AG09309 (cell line): ENCODE data around the gene TERB2.
"Not testable (repeated sequence)": the region's sequence is repeated elsewhere in the genome, so short reads cannot be mapped to it uniquely, and the experiment has no call there.

ENCODE experiments used
- DNase-seq: peaks from one replicate; pipeline ENCODE4 v3.0.0-alpha.2; 2010; ENCODE audit warnings: low read depth
- H3K4me3 ChIP-seq: 2 replicates; pipeline ENCODE4 v1.5.1; 2011; ENCODE audit warnings: mild to moderate bottlenecking, low read depth, low read length, moderate library complexity; ENCODE audit not compliant: control insufficient read depth
- TF ChIP-seq, protein P1 (sequence below): IDR thresholded peaks from 2 replicates; pipeline ENCODE4 v1.5.1; 2011; ENCODE audit warnings: mild to moderate bottlenecking, low read depth, low read length, inconsistent platforms; ENCODE audit not compliant: insufficient read depth, control insufficient read depth; ENCODE audit errors: missing control alignments

The TERB2 gene

DNA sequence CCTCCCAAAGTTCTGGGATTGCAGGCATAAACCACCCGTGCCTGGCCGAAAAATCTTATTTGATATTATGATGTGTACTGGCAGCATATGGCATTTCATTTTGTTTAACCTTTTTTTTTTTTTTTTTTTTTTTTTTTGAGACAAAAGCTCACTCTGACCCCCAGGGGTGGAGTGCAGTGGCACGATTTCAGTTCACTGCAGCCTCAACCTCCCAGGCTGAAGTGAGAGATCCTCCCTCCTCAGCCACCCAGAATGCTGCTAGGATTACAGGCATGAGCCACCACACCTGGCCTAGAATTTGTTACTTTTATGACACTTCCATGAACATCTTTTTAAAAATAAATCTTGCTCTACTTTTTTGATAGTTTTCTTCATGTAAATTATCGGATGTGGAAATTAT, 12.0 kb downstream of the TERB2 start:
- no peak for DNase-seq

DNA sequence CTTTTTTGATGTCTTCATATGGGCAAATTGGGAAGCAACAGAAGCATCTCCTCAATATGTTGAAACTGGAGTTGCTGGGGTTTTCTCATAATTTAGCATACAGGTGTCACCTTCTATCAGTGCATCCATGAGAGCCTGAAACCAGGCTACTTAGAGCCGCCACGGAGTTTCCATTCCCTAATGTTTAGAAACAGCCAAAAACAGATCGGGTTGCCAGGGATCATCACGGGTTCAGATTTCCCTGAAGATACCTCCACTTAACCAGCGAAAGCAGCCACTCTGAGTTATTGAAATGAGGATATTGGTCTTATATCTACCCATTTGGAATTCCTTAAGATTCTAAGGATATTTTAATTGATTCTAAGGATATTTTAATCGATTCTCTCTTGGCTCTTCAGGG, 14.5 kb downstream of the TERB2 start:
- no peak for DNase-seq
- H3K4me3 ChIP-seq: no peak overlapping the region
- TF ChIP-seq, protein P1, sequence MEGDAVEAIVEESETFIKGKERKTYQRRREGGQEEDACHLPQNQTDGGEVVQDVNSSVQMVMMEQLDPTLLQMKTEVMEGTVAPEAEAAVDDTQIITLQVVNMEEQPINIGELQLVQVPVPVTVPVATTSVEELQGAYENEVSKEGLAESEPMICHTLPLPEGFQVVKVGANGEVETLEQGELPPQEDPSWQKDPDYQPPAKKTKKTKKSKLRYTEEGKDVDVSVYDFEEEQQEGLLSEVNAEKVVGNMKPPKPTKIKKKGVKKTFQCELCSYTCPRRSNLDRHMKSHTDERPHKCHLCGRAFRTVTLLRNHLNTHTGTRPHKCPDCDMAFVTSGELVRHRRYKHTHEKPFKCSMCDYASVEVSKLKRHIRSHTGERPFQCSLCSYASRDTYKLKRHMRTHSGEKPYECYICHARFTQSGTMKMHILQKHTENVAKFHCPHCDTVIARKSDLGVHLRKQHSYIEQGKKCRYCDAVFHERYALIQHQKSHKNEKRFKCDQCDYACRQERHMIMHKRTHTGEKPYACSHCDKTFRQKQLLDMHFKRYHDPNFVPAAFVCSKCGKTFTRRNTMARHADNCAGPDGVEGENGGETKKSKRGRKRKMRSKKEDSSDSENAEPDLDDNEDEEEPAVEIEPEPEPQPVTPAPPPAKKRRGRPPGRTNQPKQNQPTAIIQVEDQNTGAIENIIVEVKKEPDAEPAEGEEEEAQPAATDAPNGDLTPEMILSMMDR: no peak

More for the DNA sequence above, 12.0 kb downstream of the TERB2 start:
- TF ChIP-seq, protein P1: no peak
- no peak overlapping the region for H3K4me3 ChIP-seq

DNA sequence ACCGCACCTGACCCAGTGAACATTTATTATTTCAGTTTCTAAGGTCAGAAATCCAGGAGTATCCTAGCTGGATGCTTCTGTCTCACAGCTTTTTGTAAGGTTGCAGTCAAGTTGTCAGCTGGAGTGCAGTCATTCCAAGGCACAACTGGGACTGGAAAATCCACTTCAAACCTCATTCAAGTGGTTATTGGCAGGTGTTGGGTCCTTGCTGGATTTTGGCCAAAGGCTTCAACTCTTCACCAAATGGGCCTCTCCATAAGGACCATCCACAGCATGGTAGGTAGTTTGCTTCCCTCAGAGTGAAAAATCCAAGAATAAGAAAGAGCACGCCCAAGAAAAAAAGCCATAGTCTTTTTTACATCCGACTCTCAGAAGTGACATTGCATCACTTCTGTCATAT, 19.7 kb downstream of the TERB2 start:
- H3K4me3 ChIP-seq, DNase-seq: not testable (repeated sequence)

DNA sequence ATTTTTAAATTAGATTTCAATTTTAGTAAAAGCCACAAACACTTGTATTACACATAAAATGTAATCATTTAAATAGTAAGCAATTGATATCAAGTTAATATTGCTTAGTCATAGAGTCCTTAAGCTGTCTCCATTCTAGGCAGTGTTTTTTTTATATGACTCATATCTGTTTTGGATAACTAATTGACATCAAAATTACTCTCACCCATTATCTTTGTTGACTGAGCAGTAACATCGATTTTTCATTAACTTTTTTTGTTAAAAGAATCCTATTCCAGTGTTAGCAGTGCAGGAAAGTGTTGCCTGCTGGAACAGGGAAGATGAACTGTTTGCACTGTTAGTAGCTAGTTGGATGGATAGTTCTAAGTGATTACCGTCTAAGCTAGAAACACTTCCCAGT, 21.3 kb downstream of the TERB2 start:
- not testable (repeated sequence) for H3K4me3 ChIP-seq, DNase-seq

DNA sequence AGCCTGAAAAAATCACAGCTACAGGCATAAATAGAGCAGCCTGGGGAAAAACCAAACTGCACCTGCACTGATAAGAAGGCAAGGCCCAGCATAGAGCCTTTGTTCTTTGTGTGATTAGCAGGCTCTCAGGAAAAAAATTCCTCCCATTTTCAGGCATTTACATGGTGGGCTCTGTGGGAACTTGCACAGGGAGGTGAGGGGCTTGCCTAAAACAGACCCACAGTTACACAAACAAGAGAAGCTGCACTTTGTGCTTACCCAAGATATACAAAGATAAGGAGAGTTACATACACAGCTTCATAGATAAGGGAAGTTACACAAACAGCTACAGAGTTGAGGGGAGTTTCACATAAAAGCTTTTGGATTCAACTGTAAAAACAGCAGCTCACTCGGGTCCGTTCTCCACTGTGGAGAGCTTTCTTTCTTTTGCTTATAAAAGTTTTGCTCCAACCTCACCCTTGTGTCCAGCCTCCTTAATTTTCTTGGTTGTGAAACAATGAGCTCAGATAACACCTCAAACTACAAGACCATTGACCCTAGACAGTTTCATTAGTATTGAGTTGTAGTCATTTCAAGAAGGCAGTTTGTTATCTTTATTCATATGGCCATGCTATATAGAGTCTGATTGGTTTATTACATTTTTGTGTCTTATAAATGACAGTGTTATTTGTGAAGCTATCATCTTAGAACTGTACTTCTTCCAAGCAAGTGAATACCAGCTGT, 23.3 kb downstream of the TERB2 start:
- H3K4me3 ChIP-seq, DNase-seq: not testable (repeated sequence)

DNA sequence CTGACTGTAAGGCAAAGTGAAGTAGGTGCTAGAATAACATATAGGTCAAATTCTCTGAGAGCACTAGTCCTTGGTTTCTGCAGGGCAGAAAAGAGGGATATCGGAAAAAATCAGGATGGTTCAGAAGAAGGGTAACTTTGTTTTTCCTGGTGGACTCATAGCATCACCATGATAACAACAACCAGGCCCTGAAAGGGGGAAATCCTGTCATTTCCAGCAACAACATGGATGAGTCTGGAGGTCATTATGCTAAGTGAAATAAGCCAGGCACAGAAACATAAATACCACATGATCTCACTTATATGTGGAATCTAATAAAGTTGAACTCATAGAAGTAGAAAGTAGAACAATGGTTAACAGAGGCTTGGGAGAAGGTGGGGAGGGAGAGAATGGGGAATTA, 27.7 kb downstream of the TERB2 start:
- H3K4me3 ChIP-seq, DNase-seq: not testable (repeated sequence)

DNA sequence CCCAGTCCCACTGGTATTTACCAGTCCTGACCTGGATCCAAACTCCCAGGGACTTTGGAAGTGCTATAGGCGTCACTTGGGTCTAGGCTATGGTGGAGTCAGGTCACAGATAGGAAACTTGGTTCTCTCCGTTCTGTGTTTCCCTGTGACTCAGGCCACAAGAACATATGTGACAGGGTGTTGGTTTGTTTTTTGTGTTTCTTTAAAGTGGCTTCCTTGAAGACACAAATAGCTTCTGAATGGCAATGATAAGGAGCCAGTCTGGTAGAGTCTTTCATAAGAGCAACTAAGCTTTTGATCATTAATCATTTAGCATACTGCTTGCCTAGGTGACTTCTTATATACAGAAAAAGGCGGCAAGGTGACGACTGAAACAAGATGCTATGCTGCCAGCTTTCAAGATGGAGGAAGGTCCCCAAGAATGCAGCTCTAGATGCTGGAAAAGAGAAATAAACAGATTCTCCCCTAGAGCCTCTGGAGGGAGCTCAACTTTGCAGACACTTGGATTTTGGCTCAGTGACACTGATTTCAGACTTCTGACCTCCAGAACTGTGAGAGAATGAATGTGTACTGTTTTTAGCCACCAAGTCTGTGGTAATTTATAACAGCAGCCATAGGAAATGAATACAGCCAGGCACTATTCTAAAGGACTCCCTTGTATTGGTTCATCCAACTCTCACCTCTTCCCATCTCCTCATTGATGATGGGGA, 30.0 kb downstream of the TERB2 start:
- not testable (repeated sequence) for H3K4me3 ChIP-seq, DNase-seq

DNA sequence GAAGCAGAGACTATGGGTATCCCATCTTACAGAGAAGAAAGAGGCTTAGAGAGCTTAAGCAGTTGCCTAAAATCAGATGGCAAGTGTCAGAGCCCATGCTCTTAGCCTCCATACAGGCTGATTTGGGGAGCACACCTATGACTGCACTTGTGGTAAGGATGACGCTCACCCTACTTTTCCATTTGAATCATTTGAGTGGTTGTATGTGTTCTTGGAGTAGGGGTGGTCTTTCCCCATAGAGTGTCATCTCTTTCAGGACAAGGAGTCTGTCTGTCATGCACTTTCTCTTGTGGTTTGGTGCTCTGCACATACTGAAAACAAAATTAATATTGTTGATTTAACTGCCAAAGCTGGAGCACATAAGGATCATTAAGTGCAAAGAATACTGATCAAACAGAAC, 31.2 kb downstream of the TERB2 start:
- not testable (repeated sequence) for H3K4me3 ChIP-seq

DNA sequence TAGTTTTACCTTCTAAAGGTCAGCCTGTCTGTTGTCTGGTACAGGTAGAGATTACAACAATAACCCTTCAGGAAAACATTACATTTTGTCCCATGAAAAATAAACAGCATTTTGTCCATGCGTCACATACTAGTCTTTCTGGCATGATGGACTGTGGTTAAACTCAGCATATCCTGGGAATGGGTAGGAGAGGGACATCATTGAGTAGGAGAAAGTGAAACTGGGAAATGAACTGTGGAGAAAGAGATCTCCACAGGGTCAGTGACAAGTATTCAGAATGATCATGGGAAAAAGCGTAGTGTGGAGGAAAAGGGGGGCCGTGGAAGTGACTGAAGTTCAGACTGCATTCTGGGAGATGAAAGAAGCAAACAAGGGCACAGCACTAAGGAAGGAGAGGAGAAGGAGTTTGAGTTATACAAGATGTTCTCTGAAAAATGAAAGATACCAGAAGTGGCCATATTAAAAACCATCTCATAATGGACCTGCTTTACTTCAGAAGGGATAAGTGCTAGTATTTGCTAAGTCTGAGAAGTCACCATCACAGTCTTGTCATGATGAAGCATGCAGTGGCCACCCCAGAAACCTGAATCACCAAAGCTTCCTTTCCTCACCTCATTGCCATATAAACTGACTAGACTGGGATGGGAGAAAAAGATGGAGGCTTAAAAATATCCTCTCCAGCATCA, 31.8 kb downstream of the TERB2 start:
- not testable (repeated sequence) for H3K4me3 ChIP-seq

More for the DNA sequence above, 31.2 kb downstream of the TERB2 start:
- not testable (repeated sequence) for DNase-seq

DNA sequence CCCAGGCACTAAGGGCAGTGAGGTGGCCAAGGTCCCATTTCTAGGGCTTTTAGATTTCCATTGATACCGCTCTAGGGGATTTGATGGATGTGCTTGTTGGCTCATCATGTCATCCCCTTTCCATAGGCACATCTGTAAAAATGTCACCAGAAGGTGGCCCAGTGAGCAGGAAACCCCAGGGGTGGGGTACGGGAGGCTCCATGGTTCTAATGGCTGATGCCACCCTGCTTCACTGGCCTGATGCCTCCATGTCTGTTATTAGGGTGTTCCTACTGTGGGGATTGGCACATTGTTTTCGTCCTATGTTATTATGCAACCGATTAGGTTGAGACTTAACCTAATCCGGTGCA, 32.4 kb downstream of the TERB2 start:
- H3K4me3 ChIP-seq, DNase-seq: not testable (repeated sequence)

More for the DNA sequence above, 31.8 kb downstream of the TERB2 start:
- not testable (repeated sequence) for DNase-seq

DNA sequence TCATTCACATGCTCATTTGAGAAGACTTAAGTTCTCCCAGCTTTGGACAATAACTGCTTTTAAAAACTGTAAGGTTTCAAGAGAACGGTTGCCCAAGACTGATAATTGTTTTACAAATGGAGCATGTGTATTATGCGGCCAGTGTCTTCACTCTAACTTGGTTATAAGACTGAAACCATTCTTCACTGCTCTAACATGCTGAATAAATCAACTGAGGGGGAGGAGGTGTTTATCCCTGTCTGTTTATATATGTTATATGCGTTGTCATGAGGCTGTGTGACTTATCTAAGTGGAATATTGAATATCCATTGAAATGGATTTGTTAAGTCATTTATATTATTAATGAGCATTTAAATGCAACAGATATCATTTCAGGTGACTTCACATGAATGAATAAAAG, 41.1 kb downstream of the TERB2 start:
- DNase-seq, H3K4me3 ChIP-seq: not testable (repeated sequence)
